Neural progenitor cell (in vitro differentiated cells): ENCODE data around the gene DCP1A.

ENCODE experiments used
- EZH2phosphoT487 ChIP-seq: fragments of 200-600 bp; sonication (generic); IDR thresholded peaks from 2 replicates; pipeline ENCODE4 v1.6.1; 2017; ENCODE audit warnings: antibody characterized with exemption
- TF ChIP-seq, protein P1 (sequence below): fragments of 200-600 bp; sonication (generic); IDR thresholded peaks from 2 replicates; pipeline ENCODE4 v1.5.1; 2017; ENCODE audit warnings: antibody characterized with exemption, mild to moderate bottlenecking

DNA sequence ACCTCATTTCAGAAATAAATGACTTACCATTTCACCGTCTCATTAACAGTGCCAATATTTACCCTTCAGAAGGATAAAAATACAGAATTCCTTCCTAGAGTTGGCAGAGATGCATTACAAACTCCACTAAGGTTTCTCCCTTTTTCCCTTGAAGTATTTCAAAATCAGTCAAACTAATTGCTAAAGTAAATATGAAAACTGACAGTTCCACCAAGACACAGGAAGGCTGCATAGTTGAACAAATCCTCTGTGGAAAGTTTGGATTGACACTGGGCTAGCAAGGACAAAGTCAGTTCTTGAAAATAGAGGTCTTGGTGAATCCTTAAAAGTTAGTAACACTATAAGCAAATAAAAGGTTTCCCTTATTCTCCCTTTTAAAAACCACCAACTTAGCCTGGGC, 34.5 kb downstream of the DCP1A start:
- TF ChIP-seq, protein P1, sequence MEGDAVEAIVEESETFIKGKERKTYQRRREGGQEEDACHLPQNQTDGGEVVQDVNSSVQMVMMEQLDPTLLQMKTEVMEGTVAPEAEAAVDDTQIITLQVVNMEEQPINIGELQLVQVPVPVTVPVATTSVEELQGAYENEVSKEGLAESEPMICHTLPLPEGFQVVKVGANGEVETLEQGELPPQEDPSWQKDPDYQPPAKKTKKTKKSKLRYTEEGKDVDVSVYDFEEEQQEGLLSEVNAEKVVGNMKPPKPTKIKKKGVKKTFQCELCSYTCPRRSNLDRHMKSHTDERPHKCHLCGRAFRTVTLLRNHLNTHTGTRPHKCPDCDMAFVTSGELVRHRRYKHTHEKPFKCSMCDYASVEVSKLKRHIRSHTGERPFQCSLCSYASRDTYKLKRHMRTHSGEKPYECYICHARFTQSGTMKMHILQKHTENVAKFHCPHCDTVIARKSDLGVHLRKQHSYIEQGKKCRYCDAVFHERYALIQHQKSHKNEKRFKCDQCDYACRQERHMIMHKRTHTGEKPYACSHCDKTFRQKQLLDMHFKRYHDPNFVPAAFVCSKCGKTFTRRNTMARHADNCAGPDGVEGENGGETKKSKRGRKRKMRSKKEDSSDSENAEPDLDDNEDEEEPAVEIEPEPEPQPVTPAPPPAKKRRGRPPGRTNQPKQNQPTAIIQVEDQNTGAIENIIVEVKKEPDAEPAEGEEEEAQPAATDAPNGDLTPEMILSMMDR = no peak
- TF ChIP-seq EZH2phosphoT487 = no peak
